ENCODE data around the gene CALM3. TPM values are rescaled to one million over a fixed set of nuclear protein-coding genes. Genes with fewer than 3 reads are reported as not detected.

The CALM3 gene
- total RNA-seq, 4 donors from 2014 or later: 54.6 to 72.8 (median 63.1) TPM

GRCh38 chr19:46602392-46603194 is 1.5 kb downstream of the CALM3 start:
- DNase-seq (ENCODE audit: low spot score in 2 of 2): peak in 1 of 2 donors; percentile 86
- peak overlapping the region; percentile 97 for H3K4me3 ChIP-seq (ENCODE audit: low read depth, poor library complexity, severe bottlenecking)
- TF ChIP-seq CTCF (IDR thresholded peaks at IDR 0.05) (no peak), POLR2A (IDR thresholded peaks at IDR 0.05) (no peak)
- intact Hi-C loops (cut with DNase I; ENCODE audit: low total_unique reads): no loop called here
- 6 to 17% methylated on average over 22 to 23 of the region's 23 CpGs for WGBS, 2 donors

GRCh38 chr19:46603195-46603637 is 2.1 kb downstream of the CALM3 start:
- intact Hi-C loops (cut with DNase I; ENCODE audit: low total_unique reads): no loop called here
- H3K4me3 ChIP-seq (ENCODE audit: low read depth, poor library complexity, severe bottlenecking): no peak overlapping the region
- 16 to 29% methylated on average over 2 of the region's 2 CpGs for WGBS, 2 donors
- TF ChIP-seq POLR2A (IDR thresholded peaks at IDR 0.05) (no peak), CTCF (IDR thresholded peaks at IDR 0.05) (no peak)
- peak in 1 of 2 donors; percentile 85 for DNase-seq (ENCODE audit: low spot score in 2 of 2)

- WGBS, 2 donors: 57 to 65% methylated on average over 9 of the region's 9 CpGs
- no peak overlapping the region for H3K4me3 ChIP-seq (ENCODE audit: low read depth, poor library complexity, severe bottlenecking)
- DNase-seq (ENCODE audit: low spot score in 2 of 2): peak in 1 of 2 donors; percentile 81
Observed at GRCh38 chr19:46603752-46604231, 2.7 kb downstream of the CALM3 start.

GRCh38 chr19:46604781-46605355 is 3.7 kb downstream of the CALM3 start:
- no peak overlapping the region for H3K4me3 ChIP-seq (ENCODE audit: low read depth, poor library complexity, severe bottlenecking)
- peak in 1 of 2 donors; percentile 86 for DNase-seq (ENCODE audit: low spot score in 2 of 2)
- no peak for TF ChIP-seq POLR2A (IDR thresholded peaks at IDR 0.05)
- TF ChIP-seq CTCF (IDR thresholded peaks at IDR 0.05): no peak
- intact Hi-C loops (cut with DNase I; ENCODE audit: low total_unique reads): no loop called here
- WGBS, 2 donors: 73 to 75% methylated on average over 12 to 13 of the region's 13 CpGs

More at GRCh38 chr19:46603752-46604231, 2.7 kb downstream of the CALM3 start:
- intact Hi-C loops (cut with DNase I; ENCODE audit: low total_unique reads): no loop called here
- TF ChIP-seq CTCF (IDR thresholded peaks at IDR 0.05) (no peak), POLR2A (IDR thresholded peaks at IDR 0.05) (no peak)

- 67 to 74% methylated on average over 9 to 15 of the region's 16 CpGs for WGBS, 2 donors
Observed at GRCh38 chr19:46605356-46605821, 4.3 kb downstream of the CALM3 start.

More at GRCh38 chr19:46605356-46605821, 4.3 kb downstream of the CALM3 start:
- TF ChIP-seq POLR2A (IDR thresholded peaks at IDR 0.05): no peak
- TF ChIP-seq CTCF (IDR thresholded peaks at IDR 0.05): no peak
- peak in 1 of 2 donors; percentile 83 for DNase-seq (ENCODE audit: low spot score in 2 of 2)
- intact Hi-C loops (cut with DNase I; ENCODE audit: low total_unique reads): no loop called here
- H3K4me3 ChIP-seq (ENCODE audit: low read depth, poor library complexity, severe bottlenecking): no peak overlapping the region
